K562 (cell line): ENCODE data around the gene CRTAP. TPM values are rescaled to one million over a fixed set of nuclear protein-coding genes. Genes with fewer than 3 reads are reported as not detected.

ENCODE experiments used
- ATAC-seq: fragments of 200-7000 bp; cut with Tn5 transposase; 3 replicates; pipeline ENCODE4 v1.9.1; 2020; ENCODE audit warnings: moderate library complexity
- BruUV-seq: library from RNA; stranded (reverse); fragments of 400-500 nt; replicated peaks from 2 replicates; lab custom pipeline; 2021; lab: Mats Ljungman, UMichigan
- CTCF ChIA-PET: fragments of 300-600 bp; formaldehyde crosslinking; extraction: SDS; loops from one replicate; lab custom pipeline; 2021; ENCODE audit warnings: low intra/inter-chr PET ratio; lab: Yijun Ruan, JAX
- POLR2A ChIA-PET: fragments of 300-600, 350-650 bp; sonication (Branson Sonifier 250); formaldehyde crosslinking; extraction: SDS; loops from one replicate; lab custom pipeline; 2021; ENCODE audit warnings: antibody characterized with exemption, inconsistent platforms; lab: Yijun Ruan, JAX
- DNase-seq, 4 experiments: peaks; one replicate each; pipeline versions ENCODE4 v3.0.0 to v3.0.0-alpha.2; 2011 to 2018; ENCODE audit warnings: low spot score in 3 of 4, mixed read lengths in 3 of 4; ENCODE audit errors: extremely low read depth in 1 of 4
- FAIRE-seq: peaks from 2 replicates; lab custom pipeline; 2011; peaks lifted over from hg19 to GRCh38; lab: Jason Lieb, UNC
- H2AFZ ChIP-seq: 2 replicates; pipeline ENCODE4 v1.6.0; 2011; ENCODE audit warnings: low read depth, low read length, control low read depth, inconsistent platforms
- H3K27ac ChIP-seq: fragments of 200-600 bp; 3 replicates; pipeline ENCODE4 v1.8.0; 2011; ENCODE audit warnings: low read depth, mild to moderate bottlenecking, control low read depth, inconsistent platforms, low read length, moderate library complexity, mixed read lengths; ENCODE audit errors: extremely low read depth
- H3K27me3 ChIP-seq, 2 experiments: fragments of 300-600 bp in 1 of 2; 2 replicates in 1 of 2; 3 replicates in 1 of 2; pipeline versions ENCODE4 v1.6.0 to v1.8.0; 2011; ENCODE audit warnings: inconsistent platforms in 2 of 2, low read length in 2 of 2, mild to moderate bottlenecking in 1 of 2, mixed read lengths in 1 of 2, moderate library complexity in 1 of 2; ENCODE audit not compliant: control insufficient read depth in 2 of 2, insufficient read depth in 2 of 2
- H3K36me3 ChIP-seq: fragments of 300-600 bp; 3 replicates; pipeline ENCODE4 v1.8.0; 2011; ENCODE audit warnings: mild to moderate bottlenecking, low read length, inconsistent platforms; ENCODE audit not compliant: control insufficient read depth, insufficient read depth
- H3K4me1 ChIP-seq, 2 experiments: fragments of 200-600 bp in 1 of 2; replicated peaks in 1 of 2; 2 replicates in 1 of 2; 3 replicates in 1 of 2; pipeline versions ENCODE4 v1.5.1 to v1.8.0; 2011; ENCODE audit warnings: inconsistent platforms in 2 of 2, low read length in 2 of 2, mild to moderate bottlenecking in 1 of 2, mixed read lengths in 1 of 2, moderate library complexity in 1 of 2; ENCODE audit not compliant: control insufficient read depth in 2 of 2, insufficient read depth in 2 of 2
- H3K4me2 ChIP-seq: 2 replicates; pipeline ENCODE4 v1.6.1; 2011; ENCODE audit warnings: low read length, control low read depth, inconsistent platforms, mixed read lengths; ENCODE audit not compliant: insufficient read depth
- H3K4me3 ChIP-seq: fragments of 200-600 bp; sonication (generic), shearing (Covaris generic); 2 replicates; pipeline ENCODE4 v1.5.1; 2016; ENCODE audit warnings: control low read depth, inconsistent platforms
- H3K79me2 ChIP-seq: fragments of 200-600 bp; 3 replicates; pipeline ENCODE4 v1.8.0; 2011; ENCODE audit warnings: low read length, inconsistent platforms; ENCODE audit not compliant: control insufficient read depth, insufficient read depth
- H3K9ac ChIP-seq, 2 experiments: 2 replicates each; pipeline versions ENCODE4 v1.6.0 to v1.6.1; 2011; ENCODE audit warnings: low read depth in 2 of 2, low read length in 2 of 2, control low read depth in 1 of 2, inconsistent platforms in 1 of 2, mild to moderate bottlenecking in 1 of 2, mixed read lengths in 1 of 2; ENCODE audit not compliant: insufficient read depth in 1 of 2
- H3K9me1 ChIP-seq: one replicate; pipeline ENCODE4 v1.6.0; 2011; ENCODE audit warnings: inconsistent platforms, mild to moderate bottlenecking, low read length, moderate library complexity; ENCODE audit not compliant: control insufficient read depth, insufficient read depth
- H3K9me3 ChIP-seq: replicated peaks from 2 replicates; pipeline ENCODE4 v1.5.1; 2011; ENCODE audit warnings: low read depth, low read length, inconsistent platforms; ENCODE audit not compliant: control insufficient read depth, insufficient read depth
- H4K20me1 ChIP-seq: replicated peaks from 2 replicates; pipeline ENCODE4 v1.6.1; 2011; ENCODE audit warnings: low read length, inconsistent platforms, mixed read lengths; ENCODE audit not compliant: control insufficient read depth, insufficient read depth
- CREM ChIP-seq: IDR thresholded peaks from 2 replicates; pipeline ENCODE4 v1.6.1; 2014; ENCODE audit warnings: antibody characterized with exemption, low read depth
- KAT8 ChIP-seq: fragments of 450-650 bp; IDR thresholded peaks from 2 replicates; pipeline ENCODE4 v1.6.1; 2016; ENCODE audit warnings: low read depth, mild to moderate bottlenecking
- MAZ ChIP-seq, 2 experiments: fragments of 450-650 bp in 1 of 2; sonication (generic) in 1 of 2; formaldehyde crosslinking; IDR thresholded peaks in 1 of 2; conservative IDR thresholded peaks in 1 of 2; 2 replicates each; pipeline versions ENCODE4 v1.4.0 to v1.5.0; 2020; ENCODE audit warnings: mild to moderate bottlenecking in 1 of 2, missing genetic modification reagents in 1 of 2
- MTF1 ChIP-seq: fragments of 250-450 bp; sonication (Bioruptor Pico); IDR thresholded peaks from 2 replicates; pipeline ENCODE4 v1.9.0; 2021; ENCODE audit warnings: moderate library complexity, mild to moderate bottlenecking, inconsistent platforms, borderline replicate concordance
- RAD21 ChIP-seq, 2 experiments: fragments of 250-450 bp in 1 of 2; fragments of 450-650 bp in 1 of 2; sonication (Bioruptor Pico) in 1 of 2; formaldehyde crosslinking in 1 of 2; IDR thresholded peaks in 1 of 2; conservative IDR thresholded peaks in 1 of 2; 2 replicates each; pipeline versions ENCODE4 v1.4.0 to v1.8.0; 2020 to 2022; ENCODE audit warnings: mild to moderate bottlenecking in 2 of 2, moderate library complexity in 1 of 2
- STAG1 ChIP-seq: sonication (generic); formaldehyde crosslinking; IDR thresholded peaks from 2 replicates; pipeline ENCODE4 v1.5.0; 2020; ENCODE audit warnings: missing genetic modification reagents, borderline replicate concordance
- UBTF ChIP-seq, 2 experiments: IDR thresholded peaks; 2 replicates each; pipeline ENCODE4 v1.6.1; 2012; ENCODE audit warnings: improper control_type of control experiment in 2 of 2, low read depth in 2 of 2, low read length in 2 of 2, borderline replicate concordance in 1 of 2
- ZKSCAN1 ChIP-seq: fragments of 150-350 bp; IDR thresholded peaks from 2 replicates; pipeline ENCODE4 v1.6.1; 2016; ENCODE audit warnings: low read depth, low read length
- ZNF263 ChIP-seq: sonication (generic); formaldehyde crosslinking; IDR thresholded peaks from 2 replicates; pipeline ENCODE4 v1.8.0; 2022; ENCODE audit warnings: mild to moderate bottlenecking, missing genetic modification reagents, borderline replicate concordance
- WGBS: fragments of 100-300 bp; shearing (Covaris generic); methylation state at CpG from one replicate; pipeline ENCODE4 v1.1.6; 2016; ENCODE audit warnings: low coverage, mixed read lengths; ENCODE audit not compliant: insufficient coverage; ENCODE audit errors: missing lambda C conversion rate; 5-methylcytosine and 5-hydroxymethylcytosine counted together
- in situ Hi-C: fragments of 300-500 bp; cut with MboI; formaldehyde crosslinking; loops from 4 replicates; pipeline ENCODE4 v1.15.0; 2018; ENCODE audit warnings: inconsistent platforms, mixed read lengths
- intact Hi-C: fragments of 100-400 bp; cut with micrococcal nuclease; formaldehyde crosslinking; loops from 2 replicates; pipeline ENCODE4 v1.14.2; 2022
- polyA plus RNA-seq, 8 experiments: library from polyadenylated mRNA; depleted of rRNA in 4 of 8; stranded (reverse) in 5 of 8; unstranded in 3 of 8; fragments of >200 nt; fragmentation: Nextera tagmentation in 2 of 8; fragmentation: Illumina TruSeq in 1 of 8; extraction: Ambion mirVana in 2 of 8; extraction: Trizol in 1 of 8; gene quantifications; 2 replicates each; pipeline versions ENCODE4 v1.2.1 to v1.2.3, GENCODE V29; 2011 to 2014; ENCODE audit warnings: inconsistent platforms in 1 of 8, missing spikeins in 1 of 8
- total RNA-seq, 7 experiments: library from RNA; depleted of rRNA in 6 of 7; stranded (reverse); fragments of >200 nt in 6 of 7; fragmentation: Illumina TruSeq in 2 of 7; extraction: Trizol in 2 of 7; gene quantifications; 2 replicates each; pipeline versions ENCODE4 v1.2.1 to v1.2.3, GENCODE V29; 2011 to 2021; ENCODE audit warnings: low replicate concordance in 1 of 7
- TF ChIP-seq, protein P1 (sequence below), 2 experiments: fragments of 450-650 bp; formaldehyde crosslinking in 1 of 2; IDR thresholded peaks; 2 replicates each; pipeline versions ENCODE4 v1.4.0 to v1.6.1; 2014 to 2020; ENCODE audit warnings: mild to moderate bottlenecking in 2 of 2, borderline replicate concordance in 1 of 2, low read depth in 1 of 2

The CRTAP gene
- total and polyA plus RNA-seq, 9 of the 15 experiments (the other 6 are each of a cell fraction or from before 2014, with no cell fraction given), result 10.0 to 121 (median 53.0) TPM

DNA sequence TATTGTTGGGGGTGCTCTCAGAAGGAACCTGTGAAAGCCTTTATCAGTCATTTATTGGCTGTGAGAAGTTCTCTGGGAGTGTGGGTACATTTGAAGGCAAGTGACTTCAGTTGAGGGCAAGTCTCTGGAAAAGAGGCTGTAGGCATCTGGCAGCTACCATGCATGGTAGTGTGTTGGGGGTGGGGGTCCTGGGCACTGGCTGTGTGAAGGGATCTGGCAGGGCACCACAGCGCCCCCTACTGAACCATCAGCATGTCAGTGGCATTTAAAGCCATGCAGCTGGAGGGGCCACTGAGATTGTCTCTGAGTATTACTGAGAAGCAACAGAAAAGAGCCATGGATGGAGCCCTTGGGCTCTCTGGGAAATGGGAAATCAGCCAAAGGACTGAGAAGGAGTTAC, 30.6 kb downstream of the CRTAP start:
- DNase-seq (peak; percentile 71 to 77 (median 75)), FAIRE-seq (peak; percentile 83), ATAC-seq (peak; percentile 89)
- Histone ChIP-seq H4K20me1 (no peaks in the 10 kb centered on the region), H3K36me3 (peaks cover 9% of the 10 kb centered on the region; the same call in 2 of the 3 replicates), H3K27me3 (peaks cover 3 to 8% of the 10 kb centered on the region in 2 experiments; a peak in 3 of 5 replicates), H3K9me3 (no peaks in the 10 kb centered on the region), H3K4me2 (no peak overlapping the region), H3K4me1 (no peaks in the 10 kb centered on the region), H2AFZ (no peak overlapping the region), H3K9ac (no peak overlapping the region), H3K4me3 (no peak overlapping the region), H3K27ac (no peak overlapping the region), H3K79me2 (no peaks in the 10 kb centered on the region), H3K9me1 (no peaks in the 10 kb centered on the region)
- no TSS peak for BruUV-seq
- CTCF ChIA-PET, result interaction anchor here (0.6 kb wide), 1 partner anchor 232 kb away, joined by 3 read pairs; no protein-coding TSS in a partner anchor
- intact Hi-C loops (no loop called here), in situ Hi-C loops (no loop called here)
- WGBS, result 0% methylated on average over 1 of the region's 1 CpG
- POLR2A ChIA-PET, result interaction anchor here (0.7 kb wide), 1 partner anchor 14 kb away, joined by 3 read pairs; no protein-coding TSS in a partner anchor
- TF ChIP-seq, protein P1, sequence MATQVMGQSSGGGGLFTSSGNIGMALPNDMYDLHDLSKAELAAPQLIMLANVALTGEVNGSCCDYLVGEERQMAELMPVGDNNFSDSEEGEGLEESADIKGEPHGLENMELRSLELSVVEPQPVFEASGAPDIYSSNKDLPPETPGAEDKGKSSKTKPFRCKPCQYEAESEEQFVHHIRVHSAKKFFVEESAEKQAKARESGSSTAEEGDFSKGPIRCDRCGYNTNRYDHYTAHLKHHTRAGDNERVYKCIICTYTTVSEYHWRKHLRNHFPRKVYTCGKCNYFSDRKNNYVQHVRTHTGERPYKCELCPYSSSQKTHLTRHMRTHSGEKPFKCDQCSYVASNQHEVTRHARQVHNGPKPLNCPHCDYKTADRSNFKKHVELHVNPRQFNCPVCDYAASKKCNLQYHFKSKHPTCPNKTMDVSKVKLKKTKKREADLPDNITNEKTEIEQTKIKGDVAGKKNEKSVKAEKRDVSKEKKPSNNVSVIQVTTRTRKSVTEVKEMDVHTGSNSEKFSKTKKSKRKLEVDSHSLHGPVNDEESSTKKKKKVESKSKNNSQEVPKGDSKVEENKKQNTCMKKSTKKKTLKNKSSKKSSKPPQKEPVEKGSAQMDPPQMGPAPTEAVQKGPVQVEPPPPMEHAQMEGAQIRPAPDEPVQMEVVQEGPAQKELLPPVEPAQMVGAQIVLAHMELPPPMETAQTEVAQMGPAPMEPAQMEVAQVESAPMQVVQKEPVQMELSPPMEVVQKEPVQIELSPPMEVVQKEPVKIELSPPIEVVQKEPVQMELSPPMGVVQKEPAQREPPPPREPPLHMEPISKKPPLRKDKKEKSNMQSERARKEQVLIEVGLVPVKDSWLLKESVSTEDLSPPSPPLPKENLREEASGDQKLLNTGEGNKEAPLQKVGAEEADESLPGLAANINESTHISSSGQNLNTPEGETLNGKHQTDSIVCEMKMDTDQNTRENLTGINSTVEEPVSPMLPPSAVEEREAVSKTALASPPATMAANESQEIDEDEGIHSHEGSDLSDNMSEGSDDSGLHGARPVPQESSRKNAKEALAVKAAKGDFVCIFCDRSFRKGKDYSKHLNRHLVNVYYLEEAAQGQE (IDR thresholded peaks at IDR 0.05; ENCODE audit: borderline replicate concordance), result peak; percentile 45
- TF ChIP-seq, protein P1 (CRISPR knock-in tag; IDR thresholded peaks at IDR 0.05; ENCODE audit: low read depth), result no peak
- no peak for TF ChIP-seq ZKSCAN1
- 0 out of 2 replicates have a peak, but pooled peaks have one; percentile 15 for TF ChIP-seq CREM
- peak in 1 of 2 experiments; percentile 31; a peak in 1 of 4 replicates for TF ChIP-seq MAZ (CRISPR knock-in tag; conservative IDR thresholded peaks at IDR 0.05 in 1 of 2, IDR thresholded peaks at IDR 0.05 in 1 of 2)
- peak in 1 of 2 experiments; percentile 64; a peak in 3 of 4 replicates for TF ChIP-seq RAD21 (CRISPR knock-in tag; conservative IDR thresholded peaks at IDR 0.05 in 1 of 2, IDR thresholded peaks at IDR 0.05 in 1 of 2)
- TF ChIP-seq MTF1 (CRISPR knock-in tag), result no peak
- no peak for TF ChIP-seq ZNF263 (CRISPR knock-in tag)
- 0 out of 4 replicates have a peak, but pooled peaks of 1 of the 2 experiments have one; percentile 17 for TF ChIP-seq UBTF (IDR thresholded peaks at IDR 0.05; ENCODE audit: borderline replicate concordance in 1 of 2, low read depth in 2 of 2, low read length in 2 of 2)
- TF ChIP-seq KAT8, result no peak
- TF ChIP-seq STAG1 (CRISPR knock-in tag), result 0 out of 2 replicates have a peak, but pooled peaks have one; percentile 12
